ENCODE results near the gene CTTNBP2NL.
"Not testable (repeated sequence)": the region's sequence is repeated elsewhere in the genome, so short reads cannot be mapped to it uniquely, and the experiment has no call there.

CTTNBP2NL gene

DNA sequence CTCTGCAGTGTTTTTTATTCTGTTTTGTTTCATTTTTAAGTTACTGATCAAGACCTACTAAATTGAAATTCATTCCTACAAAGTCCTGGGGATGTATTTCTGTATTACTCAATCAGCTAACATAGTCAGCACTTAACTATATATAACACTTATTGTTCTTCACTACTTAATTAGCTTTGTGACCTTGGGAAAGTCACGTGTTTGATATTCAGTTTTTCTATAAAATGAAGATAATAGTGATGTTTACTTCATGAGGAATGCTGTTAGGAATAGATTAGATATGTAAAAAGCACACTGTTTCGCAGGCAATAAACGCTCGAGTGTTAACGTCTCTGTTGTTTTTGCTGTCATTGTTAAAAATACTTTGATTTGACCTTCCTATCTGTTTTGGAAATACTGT, 44.6 kb downstream of the CTTNBP2NL start:
- H3K4me3 ChIP-seq (ENCODE audit: low read depth, low read length), result no peak overlapping the region
- DNase-seq (ENCODE audit: low read depth), result no peak
- TF ChIP-seq, protein P1, sequence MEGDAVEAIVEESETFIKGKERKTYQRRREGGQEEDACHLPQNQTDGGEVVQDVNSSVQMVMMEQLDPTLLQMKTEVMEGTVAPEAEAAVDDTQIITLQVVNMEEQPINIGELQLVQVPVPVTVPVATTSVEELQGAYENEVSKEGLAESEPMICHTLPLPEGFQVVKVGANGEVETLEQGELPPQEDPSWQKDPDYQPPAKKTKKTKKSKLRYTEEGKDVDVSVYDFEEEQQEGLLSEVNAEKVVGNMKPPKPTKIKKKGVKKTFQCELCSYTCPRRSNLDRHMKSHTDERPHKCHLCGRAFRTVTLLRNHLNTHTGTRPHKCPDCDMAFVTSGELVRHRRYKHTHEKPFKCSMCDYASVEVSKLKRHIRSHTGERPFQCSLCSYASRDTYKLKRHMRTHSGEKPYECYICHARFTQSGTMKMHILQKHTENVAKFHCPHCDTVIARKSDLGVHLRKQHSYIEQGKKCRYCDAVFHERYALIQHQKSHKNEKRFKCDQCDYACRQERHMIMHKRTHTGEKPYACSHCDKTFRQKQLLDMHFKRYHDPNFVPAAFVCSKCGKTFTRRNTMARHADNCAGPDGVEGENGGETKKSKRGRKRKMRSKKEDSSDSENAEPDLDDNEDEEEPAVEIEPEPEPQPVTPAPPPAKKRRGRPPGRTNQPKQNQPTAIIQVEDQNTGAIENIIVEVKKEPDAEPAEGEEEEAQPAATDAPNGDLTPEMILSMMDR (IDR thresholded peaks at IDR 0.05; ENCODE audit: control insufficient read depth, extremely low read depth, insufficient read depth), result no peak

DNA sequence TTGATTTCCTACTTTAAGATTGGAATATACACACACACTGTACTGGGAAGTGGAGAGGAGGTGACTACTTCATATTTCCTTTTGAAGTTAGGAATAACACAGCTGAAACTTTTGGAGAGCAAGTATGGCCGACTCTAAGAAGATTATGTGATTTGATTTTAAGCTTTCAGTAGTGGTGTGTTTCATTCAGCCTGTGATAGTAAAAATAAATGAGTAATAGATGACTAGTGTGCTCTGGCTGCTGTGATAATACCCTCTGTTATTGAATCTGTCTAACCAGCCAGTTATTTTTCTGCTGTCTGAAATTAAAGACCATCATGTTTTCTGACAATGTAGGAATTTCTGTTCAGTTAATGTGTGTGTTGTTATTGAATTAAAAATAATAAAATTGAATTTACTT, 48.3 kb downstream of the CTTNBP2NL start:
- TF ChIP-seq, protein P1 (IDR thresholded peaks at IDR 0.05; ENCODE audit: control insufficient read depth, extremely low read depth, insufficient read depth), result no peak
- no peak overlapping the region for H3K4me3 ChIP-seq (ENCODE audit: low read depth, low read length)
- no peak for DNase-seq (ENCODE audit: low read depth)

DNA sequence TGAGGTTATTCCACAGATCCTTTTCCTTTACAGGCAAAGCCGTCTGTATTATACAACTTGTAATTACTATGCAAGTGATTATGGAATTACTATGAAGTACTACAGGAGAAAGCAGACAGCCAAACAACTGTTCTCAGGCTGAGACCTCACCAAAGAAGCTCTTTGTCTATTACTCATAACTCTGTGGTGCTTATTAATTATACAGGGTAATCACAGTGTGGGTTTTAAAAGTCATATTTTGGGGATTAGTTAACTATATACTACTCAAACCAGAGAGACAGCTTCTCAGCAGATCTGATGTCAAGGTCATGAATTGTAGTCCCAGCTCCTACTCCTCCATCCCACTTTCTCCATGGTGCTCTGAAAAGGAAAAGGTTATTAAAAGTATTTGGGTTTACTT, 49.6 kb downstream of the CTTNBP2NL start:
- H3K4me3 ChIP-seq (ENCODE audit: low read depth, low read length), result no peak overlapping the region
- TF ChIP-seq, protein P1 (IDR thresholded peaks at IDR 0.05; ENCODE audit: control insufficient read depth, extremely low read depth, insufficient read depth), result no peak
- DNase-seq (ENCODE audit: low read depth), result no peak

DNA sequence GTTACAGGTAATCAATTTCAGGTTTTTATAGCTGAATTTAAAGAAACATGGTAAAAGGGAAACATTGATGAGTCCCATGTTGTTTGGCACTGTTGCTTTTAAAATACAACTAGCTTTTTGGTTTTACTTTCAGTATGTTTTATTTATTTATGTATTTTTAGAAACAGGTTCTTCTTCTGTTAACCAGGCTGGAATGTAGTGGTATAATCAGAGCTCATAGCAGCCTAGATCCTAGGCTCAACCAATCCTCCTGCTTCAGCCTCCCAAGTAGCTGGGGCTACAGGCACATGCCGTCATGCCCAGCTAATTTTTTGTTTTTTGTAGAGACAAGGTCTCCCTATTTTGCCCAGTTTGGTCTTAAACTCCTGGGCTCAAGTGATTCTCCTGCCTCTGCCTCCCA, 50.4 kb downstream of the CTTNBP2NL start:
- no peak for DNase-seq (ENCODE audit: low read depth)
- no peak overlapping the region for H3K4me3 ChIP-seq (ENCODE audit: low read depth, low read length)
- TF ChIP-seq, protein P1 (IDR thresholded peaks at IDR 0.05; ENCODE audit: control insufficient read depth, extremely low read depth, insufficient read depth), result no peak

DNA sequence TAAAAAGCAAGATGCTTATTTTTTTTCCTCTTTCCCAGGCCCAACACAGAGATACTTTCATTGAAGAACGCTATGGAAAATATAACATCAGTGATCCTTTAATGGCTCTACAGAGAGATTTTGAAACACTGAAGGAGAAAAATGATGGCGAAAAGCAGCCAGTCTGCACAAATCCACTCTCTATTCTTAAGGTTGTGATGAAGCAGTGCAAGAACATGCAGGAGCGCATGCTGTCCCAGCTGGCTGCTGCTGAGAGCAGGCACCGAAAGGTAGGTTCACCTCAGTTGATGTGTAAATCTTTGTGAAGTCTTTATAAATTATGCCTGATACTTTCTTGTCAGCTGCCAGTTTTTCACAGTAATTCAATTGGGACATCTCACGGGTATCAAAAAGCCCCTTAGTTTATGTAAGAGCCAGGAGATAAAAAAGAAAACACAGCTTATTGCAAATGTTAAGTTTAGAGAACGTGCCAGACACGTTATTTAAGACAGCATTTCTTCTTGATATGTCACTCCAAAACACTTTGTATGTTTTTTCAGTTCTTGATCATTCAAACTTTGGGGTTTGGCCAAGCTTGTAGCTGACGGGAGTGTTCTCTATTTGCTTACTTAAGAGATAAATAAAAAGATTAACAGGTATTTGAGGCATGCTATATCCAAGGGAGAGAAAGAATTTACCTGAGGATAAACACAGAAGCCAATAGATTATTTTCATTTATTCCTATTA, 53.1 kb downstream of the CTTNBP2NL start:
- peak; percentile 96 for DNase-seq (ENCODE audit: low read depth)
- TF ChIP-seq, protein P1 (IDR thresholded peaks at IDR 0.05; ENCODE audit: control insufficient read depth, extremely low read depth, insufficient read depth), result no peak
- H3K4me3 ChIP-seq (ENCODE audit: low read depth, low read length), result no peak overlapping the region

DNA sequence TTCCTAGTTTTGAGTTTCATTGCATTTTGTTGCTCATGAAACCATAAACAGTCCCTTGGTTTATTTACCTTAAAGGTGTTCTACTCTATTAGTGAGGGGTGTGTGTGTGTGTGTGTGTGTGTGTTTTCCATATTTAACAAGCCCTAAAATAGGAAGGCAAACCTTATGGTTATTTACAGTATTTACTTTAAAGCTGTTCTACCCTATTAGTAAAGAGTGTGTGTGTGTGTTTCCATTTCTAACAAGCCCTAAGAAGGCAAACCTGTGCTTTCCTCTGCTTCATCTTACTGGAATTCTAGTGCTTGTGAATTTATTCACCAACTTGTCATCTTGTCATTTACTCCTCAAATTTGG, 53.6 kb downstream of the CTTNBP2NL start:
- TF ChIP-seq, protein P1 (IDR thresholded peaks at IDR 0.05; ENCODE audit: control insufficient read depth, extremely low read depth, insufficient read depth), result no peak
- no peak for DNase-seq (ENCODE audit: low read depth)
- H3K4me3 ChIP-seq (ENCODE audit: low read depth, low read length), result no peak overlapping the region

DNA sequence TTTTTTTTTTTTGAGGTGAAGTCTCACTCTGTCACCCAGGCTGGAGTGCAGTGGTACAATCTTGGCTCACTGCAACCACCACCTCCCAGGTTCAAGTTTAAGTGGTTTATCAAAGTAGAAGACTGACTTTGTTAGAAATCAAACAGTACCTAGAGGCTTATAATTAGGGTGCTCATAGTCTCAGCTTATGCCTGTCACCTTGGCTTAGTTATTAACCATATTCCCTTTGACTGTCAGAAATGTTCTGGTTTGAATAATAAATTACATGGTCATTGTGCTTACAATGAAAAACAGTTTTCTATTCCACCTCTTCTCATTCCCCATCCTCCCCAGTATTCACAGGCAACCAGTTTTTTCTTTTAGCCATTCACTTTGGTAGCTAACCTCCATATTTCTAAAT, 54.8 kb downstream of the CTTNBP2NL start:
- DNase-seq (ENCODE audit: low read depth), result no peak
- no peak overlapping the region for H3K4me3 ChIP-seq (ENCODE audit: low read depth, low read length)
- TF ChIP-seq, protein P1 (IDR thresholded peaks at IDR 0.05; ENCODE audit: control insufficient read depth, extremely low read depth, insufficient read depth), result no peak

DNA sequence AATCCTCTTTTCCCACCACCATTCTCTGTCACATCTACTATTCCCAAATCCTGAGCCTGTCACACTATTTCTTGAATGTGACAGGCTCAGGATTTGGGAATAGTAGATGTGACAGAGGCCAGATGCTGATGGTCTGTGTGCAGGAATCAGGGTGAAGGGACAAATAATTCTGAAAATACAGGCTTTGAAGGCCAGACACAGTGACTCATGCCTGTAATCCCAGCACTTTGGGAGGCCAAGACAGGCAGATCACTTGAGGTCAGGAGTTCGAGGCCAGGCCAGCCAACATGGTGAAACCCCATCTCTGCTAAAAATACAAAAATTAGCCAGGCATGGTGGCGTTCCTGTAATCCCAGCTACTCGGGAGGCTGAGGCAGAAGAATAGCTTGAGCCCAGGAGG, 55.3 kb downstream of the CTTNBP2NL start:
- not testable (repeated sequence) for DNase-seq (ENCODE audit: low read depth); H3K4me3 ChIP-seq (ENCODE audit: low read depth, low read length)

All from LNCaP clone FGC (cell line).